ACC112 (cell line): ENCODE measurements around the gene HSPE1.
"Not testable (repeated sequence)": the region's sequence is repeated elsewhere in the genome, so short reads cannot be mapped to it uniquely, and the experiment has no call there.

Source experiments
- H2AFZ ChIP-seq: fragments of 200-600 bp; sonication (generic); one replicate; pipeline ENCODE4 v1.6.0; 2017; ENCODE audit warnings: antibody characterized with exemption, low read length; ENCODE audit not compliant: unreplicated experiment
- H3K27ac ChIP-seq: fragments of 200-600 bp; sonication (generic); 2 replicates; pipeline ENCODE4 v1.5.1; 2014; ENCODE audit warnings: low read depth, mild to moderate bottlenecking, antibody characterized with exemption, low read length, moderate library complexity
- H3K27me3 ChIP-seq: fragments of 200-600 bp; sonication (generic); 2 replicates; pipeline ENCODE4 v1.6.1; 2014; ENCODE audit warnings: mild to moderate bottlenecking, antibody characterized with exemption, low read length, moderate library complexity, mixed read lengths; ENCODE audit not compliant: insufficient read depth
- H3K36me3 ChIP-seq: fragments of 200-600 bp; sonication (generic); 2 replicates; pipeline ENCODE4 v1.6.1; 2016; ENCODE audit warnings: mild to moderate bottlenecking, antibody characterized with exemption, low read length, moderate library complexity, mixed read lengths; ENCODE audit not compliant: insufficient read depth
- H3K4me1 ChIP-seq: fragments of 200-600 bp; sonication (generic); one replicate; pipeline ENCODE4 v1.6.1; 2016; ENCODE audit warnings: low read length, mixed read lengths; ENCODE audit not compliant: insufficient read depth, unreplicated experiment, control insufficient read depth
- H3K4me3 ChIP-seq: fragments of 200-600 bp; sonication (generic); 2 replicates; pipeline ENCODE4 v1.5.1; 2014; ENCODE audit warnings: mild to moderate bottlenecking, low read depth, low read length
- H3K79me2 ChIP-seq: fragments of 200-600 bp; sonication (generic); one replicate; pipeline ENCODE4 v1.6.0; 2016; ENCODE audit warnings: low read length; ENCODE audit not compliant: control insufficient read depth, unreplicated experiment, insufficient read depth

Gene HSPE1

DNA sequence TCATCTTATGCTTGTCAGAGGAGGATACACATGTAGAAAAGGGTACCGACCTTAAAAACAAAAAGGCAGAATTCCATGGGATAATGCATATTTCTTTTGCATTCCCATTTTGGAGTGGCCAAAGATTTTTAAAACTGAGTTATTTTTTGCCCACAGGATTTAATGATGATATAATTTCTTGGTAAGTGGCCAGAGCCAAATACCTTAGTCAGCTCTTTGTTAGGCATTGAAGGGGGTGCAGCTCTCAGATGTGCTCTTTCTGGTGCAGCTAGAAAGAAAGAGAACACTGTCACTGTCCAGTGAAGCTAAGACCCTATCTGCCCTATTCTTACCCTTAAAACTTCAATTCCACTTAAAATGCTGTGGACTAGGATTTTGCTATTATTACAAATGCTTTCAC is 36.0 kb upstream of the HSPE1 start:
- peaks cover 25% of the 10 kb centered on the region for H3K79me2 ChIP-seq
- no peak overlapping the region for H3K4me3 ChIP-seq
- peaks cover 13% of the 10 kb centered on the region for H3K4me1 ChIP-seq
- peaks cover 17% of the 10 kb centered on the region; the same call in 1 of the 2 replicates for H3K36me3 ChIP-seq
- no peaks in the 10 kb centered on the region for H3K27me3 ChIP-seq
- no peak overlapping the region for H3K27ac ChIP-seq
- H2AFZ ChIP-seq = no peak overlapping the region

DNA sequence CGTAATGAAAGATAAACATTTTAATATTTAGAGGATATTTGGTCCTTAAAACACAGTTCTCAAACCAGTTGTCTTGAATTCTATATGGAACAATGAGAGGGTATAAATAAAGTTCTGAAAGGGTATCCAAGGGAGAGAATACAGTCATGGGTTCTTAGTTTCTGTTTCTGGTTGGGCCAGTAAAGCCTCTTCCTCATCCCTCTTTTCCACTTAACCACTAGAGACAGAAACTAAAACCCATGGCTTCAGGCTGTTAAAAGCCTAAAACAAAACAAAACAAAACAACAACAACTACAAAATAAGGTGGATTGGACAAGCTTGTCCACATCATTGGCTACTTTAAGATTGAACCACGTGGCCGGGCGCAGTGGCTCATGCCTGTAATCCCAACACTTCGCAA is 28.0 kb upstream of the HSPE1 start:
- Histone ChIP-seq H3K27me3 (no peaks in the 10 kb centered on the region), H3K79me2 (peaks cover 2% of the 10 kb centered on the region), H3K4me3 (no peak overlapping the region), H3K36me3 (peaks cover 38% of the 10 kb centered on the region), H2AFZ (no peak overlapping the region), H3K27ac (no peak overlapping the region), H3K4me1 (no peaks in the 10 kb centered on the region)

DNA sequence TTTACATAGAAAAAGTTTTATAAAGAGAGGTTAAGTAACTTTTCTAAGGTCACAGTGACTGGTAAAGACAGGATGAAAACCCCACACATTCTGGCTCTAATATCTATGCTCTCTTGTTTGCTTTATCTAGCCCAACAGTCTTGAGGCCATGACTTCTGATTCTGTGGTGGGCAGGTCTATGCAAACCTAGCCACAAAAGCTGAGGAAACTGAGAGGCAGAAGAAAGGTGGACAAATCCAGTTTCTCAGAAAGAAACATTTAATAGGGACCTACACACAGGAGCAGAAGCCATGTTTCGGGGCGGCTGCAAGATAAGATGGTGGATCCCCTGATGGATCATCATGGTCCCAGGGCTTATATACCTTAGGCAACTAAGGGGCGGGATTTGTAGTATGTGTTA is 22.4 kb upstream of the HSPE1 start:
- H3K4me1 ChIP-seq = no peaks in the 10 kb centered on the region
- no peak overlapping the region for H3K4me3 ChIP-seq
- H3K79me2 ChIP-seq = no peaks in the 10 kb centered on the region
- H2AFZ ChIP-seq = no peak overlapping the region
- peaks cover 28% of the 10 kb centered on the region for H3K36me3 ChIP-seq
- no peaks in the 10 kb centered on the region for H3K27me3 ChIP-seq
- H3K27ac ChIP-seq = no peak overlapping the region

DNA sequence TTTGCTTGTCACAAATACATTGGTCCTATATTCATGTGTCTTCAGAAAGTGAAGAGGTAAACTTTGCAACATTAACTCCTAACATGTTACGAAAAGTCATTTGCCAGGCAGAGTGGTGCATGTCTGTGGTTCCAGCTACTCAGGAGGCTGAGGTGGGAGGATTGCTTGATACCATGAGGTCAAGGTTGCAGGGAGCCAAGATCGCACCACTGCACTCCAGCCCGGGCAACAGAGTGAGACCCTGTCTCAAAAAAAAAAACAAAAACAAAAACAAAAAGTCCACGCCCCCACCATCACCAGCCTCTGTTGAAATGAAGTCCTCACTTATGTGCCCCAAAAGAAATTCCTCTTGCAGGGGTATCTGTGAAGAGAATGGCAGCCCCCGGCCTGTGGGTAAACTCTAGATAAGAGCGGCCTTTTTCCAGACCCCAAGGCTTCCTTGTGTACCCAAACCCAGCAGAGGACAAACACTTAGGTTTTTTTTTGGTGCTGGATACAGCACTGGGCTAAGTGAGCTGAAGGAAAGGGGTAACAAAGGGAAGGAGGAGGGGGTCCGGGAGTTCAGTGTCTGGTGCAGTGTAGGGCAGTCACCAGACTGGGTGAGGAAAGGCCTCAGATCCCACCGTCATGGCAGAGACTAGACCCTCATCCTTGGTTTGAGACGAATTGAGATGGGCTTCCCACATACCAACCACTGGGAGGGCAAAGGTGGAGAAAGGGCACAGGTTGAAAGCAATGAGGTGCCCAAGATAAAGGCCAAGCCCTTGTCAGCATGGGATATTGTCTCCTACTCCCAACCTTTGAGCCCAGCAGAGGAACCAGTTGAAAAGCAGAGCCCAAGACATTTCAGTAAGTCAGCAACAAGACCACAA is 19.8 kb upstream of the HSPE1 start:
- no peaks in the 10 kb centered on the region for H3K79me2 ChIP-seq
- H3K27ac ChIP-seq = no peak overlapping the region
- no peaks in the 10 kb centered on the region for H3K4me1 ChIP-seq
- H3K4me3 ChIP-seq = no peak overlapping the region
- no peak overlapping the region for H2AFZ ChIP-seq
- H3K27me3 ChIP-seq = no peaks in the 10 kb centered on the region
- peaks cover 24% of the 10 kb centered on the region for H3K36me3 ChIP-seq

DNA sequence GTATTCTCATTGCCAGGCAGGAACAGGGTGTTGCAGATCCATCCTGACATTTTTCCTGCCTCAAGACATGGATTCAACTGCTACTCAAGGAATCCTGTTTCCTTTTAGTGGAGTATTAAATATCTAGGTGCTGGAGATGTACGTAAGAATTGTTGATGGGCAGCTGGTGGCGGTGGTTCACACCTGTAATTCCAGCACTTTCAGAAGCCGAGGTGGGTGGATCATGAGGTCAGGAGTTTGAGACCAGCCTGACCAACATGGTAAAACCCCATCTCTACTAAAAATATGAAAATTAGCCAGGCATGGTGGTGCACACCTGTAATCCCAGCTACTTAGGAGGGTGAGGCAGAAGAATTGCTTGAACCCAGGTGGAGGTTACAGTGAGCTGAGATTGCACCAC is 15.9 kb upstream of the HSPE1 start:
- peaks cover 46% of the 10 kb centered on the region for H3K36me3 ChIP-seq
- H3K4me1 ChIP-seq, H3K4me3 ChIP-seq, H3K79me2 ChIP-seq, H3K27ac ChIP-seq, H3K27me3 ChIP-seq, H2AFZ ChIP-seq: not testable (repeated sequence)

DNA sequence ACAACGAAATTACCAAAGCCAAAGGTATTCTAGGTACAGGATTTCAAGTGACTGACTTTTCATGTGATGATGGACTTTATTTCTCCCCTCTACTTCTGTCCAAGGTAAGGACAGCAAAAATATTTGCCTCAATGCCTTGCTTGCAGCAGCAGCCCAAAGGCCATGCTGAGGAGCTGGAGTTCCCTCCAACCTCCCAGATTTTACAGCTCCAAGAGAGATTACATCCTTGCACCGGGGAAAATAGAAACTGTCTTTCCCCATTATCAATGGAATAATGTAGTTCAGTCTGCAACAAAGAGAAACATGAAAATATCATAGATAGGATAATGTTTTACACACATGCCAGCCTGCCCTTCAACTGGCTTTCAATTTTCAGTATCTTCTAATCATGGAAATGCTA is 14.0 kb upstream of the HSPE1 start:
- Histone ChIP-seq H3K27ac (no peak overlapping the region), H3K79me2 (no peaks in the 10 kb centered on the region), H2AFZ (no peak overlapping the region), H3K27me3 (no peaks in the 10 kb centered on the region), H3K36me3 (peaks cover 62% of the 10 kb centered on the region), H3K4me3 (no peak overlapping the region), H3K4me1 (no peaks in the 10 kb centered on the region)

DNA sequence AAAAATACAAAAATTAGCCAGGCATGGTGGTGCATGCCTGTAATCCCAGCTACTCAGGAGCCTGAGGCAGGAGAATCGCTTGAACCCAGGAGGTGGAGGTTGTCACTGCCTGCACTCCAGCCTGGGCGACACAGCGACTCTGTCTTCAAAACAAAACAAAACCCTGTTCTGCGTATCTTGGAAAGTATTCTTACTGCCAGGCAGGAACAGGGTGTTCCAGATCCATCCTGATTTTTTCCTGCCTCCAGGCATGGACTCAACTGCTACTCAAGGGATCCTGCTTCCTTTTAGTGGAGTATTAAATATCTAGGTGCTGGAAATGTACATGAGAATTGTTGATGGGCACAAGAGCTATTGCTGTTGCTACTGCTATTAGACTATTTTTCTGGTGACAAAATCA is 12.8 kb upstream of the HSPE1 start:
- no peaks in the 10 kb centered on the region for H3K4me1 ChIP-seq
- no peak overlapping the region for H3K4me3 ChIP-seq
- H3K27ac ChIP-seq = no peak overlapping the region
- peaks cover 67% of the 10 kb centered on the region for H3K36me3 ChIP-seq
- no peaks in the 10 kb centered on the region for H3K27me3 ChIP-seq
- H2AFZ ChIP-seq = no peak overlapping the region
- peaks cover 2% of the 10 kb centered on the region for H3K79me2 ChIP-seq

DNA sequence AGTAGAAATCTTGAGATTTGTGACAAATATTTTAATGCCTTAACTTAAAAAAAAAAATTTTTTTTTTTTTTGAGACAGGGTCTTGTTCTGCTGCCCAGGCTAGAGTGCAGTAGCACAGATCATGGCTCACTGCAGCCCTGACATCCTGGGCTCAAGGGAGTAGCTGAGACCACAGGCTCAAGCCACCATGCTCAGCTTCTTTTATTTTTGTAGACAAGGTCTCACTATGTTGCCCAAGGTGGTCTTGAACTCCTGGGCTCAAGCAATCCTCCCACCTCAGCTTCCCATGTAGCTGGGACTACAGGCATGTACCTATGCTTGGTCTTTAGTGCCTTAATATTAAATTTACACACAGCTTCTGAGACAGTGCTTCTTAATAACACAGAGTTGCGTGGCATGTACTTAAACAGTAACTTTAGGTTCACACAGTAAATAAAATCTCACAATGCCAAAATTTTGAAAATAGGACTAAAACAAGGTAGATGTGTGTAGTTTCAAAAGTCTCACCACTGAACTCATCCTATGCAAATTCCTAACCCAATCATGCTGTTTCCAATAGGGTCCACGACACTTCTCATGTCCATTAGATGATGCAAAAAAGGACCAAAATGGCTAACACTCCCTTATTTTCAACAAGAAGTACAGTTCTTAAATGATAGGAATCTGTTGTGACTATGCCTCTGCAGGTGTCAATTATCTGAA is 4.6 kb upstream of the HSPE1 start:
- Histone ChIP-seq H3K27ac (no peak overlapping the region), H3K79me2 (peaks cover 67% of the 10 kb centered on the region), H3K4me1 (peaks cover 30% of the 10 kb centered on the region), H2AFZ (no peak overlapping the region), H3K4me3 (peak overlapping the region; percentile 99), H3K36me3 (peaks cover 66% of the 10 kb centered on the region), H3K27me3 (no peaks in the 10 kb centered on the region)

DNA sequence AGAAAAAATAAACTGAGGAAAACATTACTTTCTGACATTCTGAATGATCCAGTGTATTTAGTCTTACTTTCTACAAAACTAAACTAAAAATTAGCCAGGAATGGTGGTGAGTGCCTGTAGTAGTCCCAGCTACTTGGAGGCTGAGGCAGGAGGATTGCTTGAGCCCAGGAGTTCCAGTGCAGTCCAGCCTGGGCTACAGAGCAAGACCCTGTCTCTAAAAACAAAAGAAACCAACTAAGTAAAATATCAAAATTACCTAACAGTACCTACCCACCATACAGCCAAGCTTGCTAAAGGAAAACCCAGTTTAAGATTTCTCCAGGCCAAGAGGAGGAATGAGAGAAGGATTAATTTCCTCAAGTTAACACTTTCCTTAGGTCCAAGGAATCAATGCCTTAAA is 3.5 kb upstream of the HSPE1 start:
- Histone ChIP-seq H3K27me3 (no peaks in the 10 kb centered on the region), H3K27ac (no peak overlapping the region), H3K36me3 (peaks cover 59% of the 10 kb centered on the region), H2AFZ (no peak overlapping the region), H3K4me3 (peak overlapping the region; percentile 99), H3K79me2 (peaks cover 78% of the 10 kb centered on the region), H3K4me1 (peaks cover 31% of the 10 kb centered on the region)

DNA sequence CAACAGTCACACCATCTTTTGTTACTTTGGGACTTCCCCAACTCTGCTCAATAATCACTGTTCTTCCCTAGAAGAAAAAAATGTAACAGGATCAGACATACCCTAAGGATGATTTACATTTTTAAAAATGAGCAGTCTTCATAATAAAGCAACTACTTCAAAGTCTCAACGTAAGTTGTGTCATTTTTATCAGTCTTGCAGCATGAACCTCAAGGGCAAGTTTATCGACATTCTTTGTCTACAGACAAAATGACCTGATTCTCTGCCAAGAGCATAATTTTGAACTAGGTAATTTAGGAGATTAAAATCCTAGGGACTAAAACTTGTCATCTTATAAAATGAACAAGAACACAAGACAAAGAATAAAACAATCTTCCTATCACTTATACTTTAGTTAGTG is 2.9 kb upstream of the HSPE1 start:
- peaks cover 82% of the 10 kb centered on the region for H3K79me2 ChIP-seq
- peaks cover 37% of the 10 kb centered on the region for H3K4me1 ChIP-seq
- H3K27me3 ChIP-seq = no peaks in the 10 kb centered on the region
- peaks cover 58% of the 10 kb centered on the region for H3K36me3 ChIP-seq
- no peak overlapping the region for H3K27ac ChIP-seq
- H2AFZ ChIP-seq = no peak overlapping the region
- H3K4me3 ChIP-seq = peak overlapping the region; percentile 99
